ENCODE measurements around the gene NXPE4. TPM values are rescaled to one million over a fixed set of nuclear protein-coding genes. Genes with fewer than 3 reads are reported as not detected.
"Not testable (repeated sequence)": the region's sequence is repeated elsewhere in the genome, so short reads cannot be mapped to it uniquely, and the experiment has no call there.

Gene NXPE4
- under 1 TPM in 1 of 4 donors, not detected in 3; 0.80 TPM for total RNA-seq

DNA sequence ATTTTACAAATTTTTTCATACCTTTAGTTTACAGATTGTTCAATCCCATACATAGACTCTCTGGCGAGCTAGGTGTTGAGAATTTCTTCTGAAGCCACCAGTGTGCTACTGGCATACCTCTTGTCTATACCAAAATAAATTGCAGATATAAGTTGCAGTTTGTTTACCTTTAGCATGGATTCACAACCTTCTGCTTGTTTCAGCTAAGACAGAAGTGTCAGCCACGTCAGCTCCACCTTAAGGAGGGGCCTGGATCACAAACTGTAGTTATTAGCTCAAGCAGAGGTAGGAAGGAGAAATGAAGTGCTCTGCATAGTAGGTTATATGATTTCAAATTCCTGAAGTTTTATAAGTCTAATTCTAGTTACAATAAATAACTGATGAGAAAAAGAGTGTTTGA lies at the start of gene NXPE4:
Gene NXPE4 (minus strand): TSS at position 216 of the 400 bp plus-strand sequence. CDS start 1,027 bp downstream, outside the sequence.
- H3K4me3 ChIP-seq, result no peak within 1 kb of the TSS
- no peak for DNase-seq
- no peak within 1 kb of the TSS for H3K27ac ChIP-seq
- H3K27me3 ChIP-seq, result no peaks in the 10 kb centered on the region
- no peaks in the 10 kb centered on the region for H3K4me1 ChIP-seq
- no peak for ATAC-seq
- no peaks in the 10 kb centered on the region for H3K36me3 ChIP-seq
- H3K9me3 ChIP-seq, result no peaks in the 10 kb centered on the region
- intact Hi-C loops (cut with DNase I; ENCODE audit: low total_unique reads) (no loop called here), in situ Hi-C loops (cut with MboI; ENCODE audit: low sequenced_read_pairs in 4 of 4) (no loop called here)
- TF ChIP-seq POLR2A (IDR thresholded peaks at IDR 0.05) (no peak), CTCF (IDR thresholded peaks at IDR 0.05 in 4 of 5, conservative IDR thresholded peaks at IDR 0.05 in 1 of 5) (no peak)

GRCh38 chr11:114639440-114639839 lies 43.9 kb upstream of the NXPE4 start:
- H3K36me3 ChIP-seq; DNase-seq; H3K4me3 ChIP-seq; ATAC-seq; intact Hi-C loops (cut with DNase I; ENCODE audit: low total_unique reads); H3K27me3 ChIP-seq; H3K9me3 ChIP-seq; H3K27ac ChIP-seq; H3K4me1 ChIP-seq; in situ Hi-C loops (cut with MboI; ENCODE audit: low sequenced_read_pairs in 4 of 4): not testable (repeated sequence)

DNA sequence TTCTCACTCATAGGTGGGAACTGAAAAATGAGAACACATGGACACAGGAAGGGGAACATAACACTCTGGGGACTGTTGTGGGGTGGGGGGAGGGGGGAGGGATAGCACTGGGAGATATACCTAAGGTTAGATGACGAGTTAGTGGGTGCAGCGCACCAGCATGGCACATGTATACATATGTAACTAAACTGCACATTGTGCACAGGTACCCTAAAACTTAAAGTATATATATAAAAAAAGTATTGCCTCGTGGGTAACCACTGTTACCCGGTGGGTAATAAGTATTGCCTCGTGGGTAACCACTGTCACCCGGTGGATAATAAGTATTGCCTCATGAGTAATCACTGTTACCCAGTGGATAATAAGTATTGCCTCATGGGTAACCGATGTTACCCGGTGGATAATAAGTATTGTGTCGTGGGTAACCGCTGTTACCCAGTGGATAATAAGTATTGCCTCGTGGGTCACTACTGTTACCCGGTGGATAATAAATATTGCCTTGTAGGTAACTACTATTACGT lies 35.9 kb upstream of the NXPE4 start:
- ATAC-seq; H3K27ac ChIP-seq; H3K36me3 ChIP-seq; in situ Hi-C loops (cut with MboI; ENCODE audit: low sequenced_read_pairs in 4 of 4); H3K9me3 ChIP-seq; DNase-seq; intact Hi-C loops (cut with DNase I; ENCODE audit: low total_unique reads); H3K4me1 ChIP-seq; H3K4me3 ChIP-seq; H3K27me3 ChIP-seq: not testable (repeated sequence)

DNA sequence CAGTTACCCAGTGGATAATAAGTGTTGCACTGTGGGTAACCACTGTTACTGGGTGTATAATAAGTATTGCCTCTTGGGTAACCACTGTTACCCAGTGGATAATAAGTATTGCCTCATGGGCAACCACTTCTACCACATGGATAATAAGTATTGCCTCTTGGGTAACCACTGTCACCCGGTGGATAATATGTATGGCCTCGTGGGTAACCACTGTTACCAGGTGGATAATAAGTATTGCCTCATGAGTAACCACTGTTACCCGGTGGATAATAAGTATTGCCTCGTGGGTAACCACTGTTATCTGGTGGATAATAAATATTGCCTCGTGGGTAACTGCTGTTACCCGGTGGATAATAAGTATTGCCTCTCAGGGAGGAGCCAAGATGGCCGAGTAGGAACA lies 29.7 kb upstream of the NXPE4 start:
- DNase-seq (no peak), ATAC-seq (no peak)
- in situ Hi-C loops (cut with MboI; ENCODE audit: low sequenced_read_pairs in 4 of 4), result no loop called here
- H3K27me3 ChIP-seq, result no peaks in the 10 kb centered on the region
- no peak overlapping the region for H3K4me3 ChIP-seq
- H3K36me3 ChIP-seq, result no peaks in the 10 kb centered on the region
- TF ChIP-seq POLR2A (IDR thresholded peaks at IDR 0.05), result no peak
- no peak for TF ChIP-seq CTCF (IDR thresholded peaks at IDR 0.05 in 4 of 5, conservative IDR thresholded peaks at IDR 0.05 in 1 of 5)
- no peaks in the 10 kb centered on the region for H3K4me1 ChIP-seq
- H3K27ac ChIP-seq, result no peak overlapping the region
- no peaks in the 10 kb centered on the region for H3K9me3 ChIP-seq
- intact Hi-C loops (cut with DNase I; ENCODE audit: low total_unique reads), result no loop called here

- ATAC-seq, result no peak
- Histone ChIP-seq H3K9me3 (no peaks in the 10 kb centered on the region), H3K27me3 (no peaks in the 10 kb centered on the region), H3K4me1 (no peaks in the 10 kb centered on the region), H3K4me3 (no peak overlapping the region), H3K36me3 (no peaks in the 10 kb centered on the region), H3K27ac (no peak overlapping the region)
- TF ChIP-seq CTCF (IDR thresholded peaks at IDR 0.05 in 4 of 5, conservative IDR thresholded peaks at IDR 0.05 in 1 of 5), result no peak
- no peak for DNase-seq
- intact Hi-C loops (cut with DNase I; ENCODE audit: low total_unique reads), result no loop called here
- in situ Hi-C loops (cut with MboI; ENCODE audit: low sequenced_read_pairs in 4 of 4), result no loop called here
Measured at GRCh38 chr11:114624455-114625207, 29.0 kb upstream of the NXPE4 start.

Data from gastrocnemius medialis (tissue), 4 donors.